H1 (cell line): Measurements from ENCODE around the gene TENT4A. TPM values are rescaled to one million over a fixed set of nuclear protein-coding genes. Genes with fewer than 3 reads are reported as not detected.

ENCODE experiments used
- CTCF ChIA-PET: fragments of 300-600 bp; sonication (Branson Sonifier 250); formaldehyde crosslinking; loops from one replicate; lab custom pipeline; 2021; ENCODE audit not compliant: partially characterized antibody; lab: Charles Lee
- POLR2A ChIA-PET: fragments of 300-600 bp; sonication (Branson Sonifier 250); formaldehyde crosslinking; loops from one replicate; lab custom pipeline; 2021; ENCODE audit warnings: inconsistent platforms; ENCODE audit not compliant: partially characterized antibody; lab: Charles Lee
- DNase-seq, 2 experiments: peaks; one replicate each; pipeline versions ENCODE4 v3.0.0 to v3.0.0-alpha.2; 2010 to 2022; ENCODE audit warnings: low spot score in 2 of 2, low read depth in 1 of 2, mixed read lengths in 1 of 2
- FAIRE-seq: peaks from 2 replicates; lab custom pipeline; 2011; peaks lifted over from hg19 to GRCh38; lab: Jason Lieb, UNC
- H2AFZ ChIP-seq: 2 replicates; pipeline ENCODE4 v1.8.1; 2012; ENCODE audit warnings: low read length, inconsistent platforms
- H2AK5ac ChIP-seq: 2 replicates; pipeline ENCODE4 v1.6.1; 2013; ENCODE audit warnings: low read depth, low read length
- H2BK120ac ChIP-seq: replicated peaks from 2 replicates; pipeline ENCODE3; 2013; ENCODE audit warnings: low read depth, low read length, inconsistent platforms
- H2BK12ac ChIP-seq: 2 replicates; pipeline ENCODE4 v1.6.1; 2013; ENCODE audit warnings: low read depth, low read length
- H2BK15ac ChIP-seq: 2 replicates; pipeline ENCODE4 v1.6.1; 2013; ENCODE audit warnings: low read length
- H2BK20ac ChIP-seq: 2 replicates; pipeline ENCODE4 v1.6.1; 2013; ENCODE audit warnings: low read length
- H2BK5ac ChIP-seq: 2 replicates; pipeline ENCODE4 v1.6.1; 2013; ENCODE audit warnings: low read depth, low read length
- H3K14ac ChIP-seq: 2 replicates; pipeline ENCODE4 v1.6.1; 2013; ENCODE audit warnings: inconsistent platforms; ENCODE audit not compliant: insufficient read length
- H3K18ac ChIP-seq: 2 replicates; pipeline ENCODE4 v1.6.1; 2013; ENCODE audit warnings: low read length; ENCODE audit errors: extremely low read depth
- H3K23ac ChIP-seq: 2 replicates; pipeline ENCODE4 v1.6.1; 2013; ENCODE audit warnings: inconsistent platforms; ENCODE audit not compliant: insufficient read length
- H3K23me2 ChIP-seq: 2 replicates; pipeline ENCODE4 v1.6.1; 2013; ENCODE audit warnings: low read depth, low read length
- H3K27ac ChIP-seq: 2 replicates; pipeline ENCODE4 v1.6.1; 2011; ENCODE audit warnings: low read depth, low read length, inconsistent platforms
- H3K27me3 ChIP-seq, 4 experiments: replicated peaks in 1 of 4; 1 replicate in 1 of 4; 2 replicates in 3 of 4; pipeline versions ENCODE4 v1.6.1 to v1.8.1; 2011 to 2013; ENCODE audit warnings: low read length in 3 of 4, mild to moderate bottlenecking in 3 of 4, inconsistent platforms in 2 of 4, mixed read lengths in 2 of 4, moderate library complexity in 1 of 4; ENCODE audit not compliant: control insufficient read depth in 3 of 4, insufficient read depth in 3 of 4; ENCODE audit errors: extremely low read depth in 1 of 4
- H3K36me3 ChIP-seq, 4 experiments: 2 replicates each; pipeline versions ENCODE4 v1.6.1 to v1.8.1; 2011 to 2013; ENCODE audit warnings: mild to moderate bottlenecking in 4 of 4, low read length in 3 of 4, moderate library complexity in 2 of 4, control low read depth in 1 of 4, inconsistent platforms in 1 of 4; ENCODE audit not compliant: insufficient read depth in 4 of 4, control insufficient read depth in 2 of 4
- H3K4ac ChIP-seq: replicated peaks from 2 replicates; pipeline ENCODE3; 2013; ENCODE audit warnings: low read length, low read depth, mixed read lengths, inconsistent platforms; ENCODE audit not compliant: insufficient read length
- H3K4me1 ChIP-seq, 4 experiments: replicated peaks in 1 of 4; 1 replicate in 1 of 4; 2 replicates in 3 of 4; pipeline versions ENCODE4 v1.6.1 to v1.8.1; 2011 to 2013; ENCODE audit warnings: low read length in 3 of 4, inconsistent platforms in 2 of 4, mixed read lengths in 1 of 4; ENCODE audit not compliant: insufficient read depth in 4 of 4, control insufficient read depth in 3 of 4
- H3K4me2 ChIP-seq, 2 experiments: 2 replicates each; pipeline versions ENCODE4 v1.6.1 to v1.8.1; 2011 to 2013; ENCODE audit warnings: low read depth in 2 of 2, low read length in 2 of 2, control low read depth in 1 of 2, inconsistent platforms in 1 of 2, mild to moderate bottlenecking in 1 of 2; ENCODE audit not compliant: insufficient read depth in 1 of 2
- H3K4me3 ChIP-seq, 4 experiments: fragments of 200-600, 300-600 bp in 1 of 4; sonication (generic), shearing (Covaris generic), sonication (Bioruptor Twin) in 1 of 4; 2 replicates each; pipeline versions ENCODE4 v1.5.1 to v1.8.1; 2011 to 2016; ENCODE audit warnings: low read length in 4 of 4, low read depth in 3 of 4, control low read depth in 2 of 4, inconsistent platforms in 2 of 4, mild to moderate bottlenecking in 2 of 4, mixed read lengths in 1 of 4, moderate library complexity in 1 of 4; ENCODE audit not compliant: insufficient read depth in 2 of 4; ENCODE audit errors: extremely low read depth in 1 of 4
- H3K56ac ChIP-seq: replicated peaks from 2 replicates; pipeline ENCODE3; 2013; ENCODE audit warnings: low read depth, mild to moderate bottlenecking, mixed read lengths, low read length, inconsistent platforms; ENCODE audit not compliant: insufficient read length
- H3K79me1 ChIP-seq: 2 replicates; pipeline ENCODE4 v1.6.1; 2013; ENCODE audit warnings: low read depth, low read length, control low read depth
- H3K79me2 ChIP-seq, 2 experiments: 2 replicates each; pipeline versions ENCODE4 v1.6.1 to v1.8.1; 2012 to 2013; ENCODE audit warnings: low read length in 2 of 2, mild to moderate bottlenecking in 2 of 2, inconsistent platforms in 1 of 2; ENCODE audit not compliant: insufficient read depth in 2 of 2, control insufficient read depth in 1 of 2
- H3K9ac ChIP-seq, 4 experiments: replicated peaks in 1 of 4; 1 replicate in 1 of 4; 2 replicates in 3 of 4; pipeline versions ENCODE4 v1.6.1 to v1.8.1; 2011 to 2013; ENCODE audit warnings: low read depth in 3 of 4, low read length in 3 of 4, control low read depth in 2 of 4, mild to moderate bottlenecking in 2 of 4, moderate library complexity in 2 of 4, inconsistent platforms in 1 of 4; ENCODE audit errors: extremely low read depth in 1 of 4
- H3K9me3 ChIP-seq, 2 experiments: 2 replicates each; pipeline versions ENCODE4 v1.6.1 to v1.8.1; 2012 to 2013; ENCODE audit warnings: mild to moderate bottlenecking in 2 of 2, moderate library complexity in 2 of 2, control low read depth in 1 of 2, inconsistent platforms in 1 of 2, low read depth in 1 of 2, low read length in 1 of 2, mixed read lengths in 1 of 2; ENCODE audit not compliant: insufficient read depth in 2 of 2
- H4K20me1 ChIP-seq, 2 experiments: replicated peaks in 1 of 2; 2 replicates each; pipeline versions ENCODE3 to v1.8.1; 2011 to 2013; ENCODE audit warnings: inconsistent platforms in 2 of 2, low read length in 2 of 2, mild to moderate bottlenecking in 1 of 2; ENCODE audit not compliant: insufficient read depth in 2 of 2, control insufficient read depth in 1 of 2
- H4K5ac ChIP-seq: 2 replicates; pipeline ENCODE4 v1.6.1; 2013; ENCODE audit warnings: low read length, low read depth, mixed read lengths, inconsistent platforms; ENCODE audit not compliant: insufficient read length
- H4K8ac ChIP-seq: 2 replicates; pipeline ENCODE4 v1.8.0; 2013; ENCODE audit warnings: mild to moderate bottlenecking, moderate library complexity, low read length, inconsistent platforms; ENCODE audit not compliant: insufficient read depth; ENCODE audit errors: extremely low read depth
- H4K91ac ChIP-seq: replicated peaks from 2 replicates; pipeline ENCODE3; 2013; ENCODE audit warnings: low read length, mixed read lengths, inconsistent platforms; ENCODE audit not compliant: insufficient read length
- NRF1 ChIP-seq: IDR thresholded peaks from 2 replicates; pipeline ENCODE4 v1.6.1; 2011; ENCODE audit warnings: mild to moderate bottlenecking, low read depth, low read length, improper control_type of control experiment
- WGBS, 2 experiments: shearing (Covaris generic) in 1 of 2; methylation state at CpG; one replicate each; pipeline versions ENCODE4 v1.1.6 to v1.1.7; 2013 to 2015; ENCODE audit warnings: low lambda C conversion rate in 2 of 2, mixed read lengths in 2 of 2, inconsistent platforms in 1 of 2, low coverage in 1 of 2, missing lambda C conversion rate in 1 of 2; ENCODE audit not compliant: insufficient replicate concordance in 2 of 2, insufficient coverage in 1 of 2, insufficient read length in 1 of 2; ENCODE audit errors: extremely low coverage in 1 of 2, missing lambda C conversion rate in 1 of 2; 5-methylcytosine and 5-hydroxymethylcytosine counted together
- polyA plus RNA-seq, 7 experiments: library from polyadenylated mRNA; depleted of rRNA in 3 of 7; stranded (reverse) in 5 of 7; unstranded in 2 of 7; fragments of >200 nt in 5 of 7; fragments of 200-250 nt in 2 of 7; gene quantifications; 1 replicate in 5 of 7; 2 replicates in 1 of 7; 4 replicates in 1 of 7; pipeline versions ENCODE4 v1.2.1 to v1.2.3, GENCODE V29; 2011 to 2013; ENCODE audit warnings: missing spikeins in 2 of 7, mixed read lengths in 2 of 7
- total RNA-seq: library from RNA; stranded (reverse); fragmentation: NEBNext Ultra II Directional; extraction: Animal tissue kit (Norgen Biotek cat#: 25700); gene quantifications from 2 replicates; pipeline ENCODE4 v1.2.1, GENCODE V29; 2021
- TF ChIP-seq, protein P1 (sequence below): IDR thresholded peaks from 2 replicates; pipeline ENCODE4 v1.6.1; 2012; ENCODE audit warnings: inconsistent platforms

The TENT4A gene
- total and polyA plus RNA-seq, 2 of the 8 experiments (the other 6 are each of a cell fraction or from before 2014, with no cell fraction given), result 8.9 to 25.1 TPM

DNA sequence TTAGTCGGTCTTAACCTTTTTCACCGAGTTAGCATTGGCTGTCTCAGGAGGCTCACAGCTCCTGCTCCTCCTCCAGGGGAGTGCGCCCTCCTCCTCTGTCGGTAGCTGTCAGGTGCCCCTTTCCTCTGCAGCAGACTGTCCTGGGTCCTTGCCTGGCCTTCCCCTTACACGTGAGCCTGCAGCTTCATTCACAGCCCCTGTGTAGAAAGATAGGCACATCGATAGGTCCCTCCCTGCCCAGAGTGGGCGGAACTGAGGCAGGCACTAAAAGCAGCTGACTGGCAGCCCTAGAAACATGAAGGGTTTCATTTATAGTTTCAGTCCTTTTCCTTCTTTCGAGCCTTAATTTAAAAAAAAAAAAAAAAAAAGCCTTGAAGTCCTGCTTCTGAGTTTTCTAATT is 17.2 kb downstream of the TENT4A start:
- Histone ChIP-seq H2BK5ac (no peak overlapping the region), H4K5ac (no peak overlapping the region), H3K79me2 (peaks cover 4 to 99% of the 10 kb centered on the region in 2 experiments; a peak in 3 of 4 replicates), H3K14ac (no peak overlapping the region), H2BK12ac (no peak overlapping the region), H3K27ac (no peak overlapping the region), H3K4me1 (peaks cover 3 to 13% (median 6%) of the 10 kb centered on the region in 4 experiments; a peak in 6 of 7 replicates), H2BK120ac (no peak overlapping the region), H3K18ac (no peak overlapping the region), H3K9ac (no peak overlapping the region), H4K91ac (no peak overlapping the region), H3K4me2 (no peak overlapping the region), H3K4ac (no peak overlapping the region), H4K20me1 (peaks cover 33 to 53% of the 10 kb centered on the region in 2 experiments), H2BK15ac (no peak overlapping the region), H3K56ac (no peak overlapping the region), H2AK5ac (no peak overlapping the region), H3K23ac (no peak overlapping the region), H3K27me3 (no peaks in the 10 kb centered on the region), H3K23me2 (no peaks in the 10 kb centered on the region), H3K36me3 (no peaks in the 10 kb centered on the region), H3K9me3 (no peaks in the 10 kb centered on the region), H2AFZ (no peak overlapping the region), H3K4me3 (no peak overlapping the region), H2BK20ac (no peak overlapping the region), H3K79me1 (peaks cover 27% of the 10 kb centered on the region), H4K8ac (no peak overlapping the region)
- TF ChIP-seq, protein P1, sequence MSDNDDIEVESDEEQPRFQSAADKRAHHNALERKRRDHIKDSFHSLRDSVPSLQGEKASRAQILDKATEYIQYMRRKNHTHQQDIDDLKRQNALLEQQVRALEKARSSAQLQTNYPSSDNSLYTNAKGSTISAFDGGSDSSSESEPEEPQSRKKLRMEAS, result 0 out of 2 replicates have a peak, but pooled peaks have one; percentile 34
- no peak for TF ChIP-seq NRF1
- DNase-seq (no peak), FAIRE-seq (no peak)
- ChIA-PET CTCF (interaction anchor here (1.0 to 4.1 kb wide), 3 partner anchors 14 to 149 kb away, joined by 3 to 21 read pairs (median 3); partner anchors contain the start of gene NSUN2), POLR2A (interaction anchor here (0.7 to 1.1 kb wide), 2 partner anchors 35 to 97 kb away, joined by 3 read pairs; partner anchors contain the start of genes NSUN2 and SRD5A1)
- 65% methylated on average over 8 of the region's 8 CpGs; no CpG with 5 or more reads in 1 of the 2 experiments for WGBS, 2 experiments
